ENCODE measurements around the gene TFF1.
"Not testable (repeated sequence)": the region's sequence is repeated elsewhere in the genome, so short reads cannot be mapped to it uniquely, and the experiment has no call there.

Gene TFF1

GRCh38 chr21:42413093-42413492, 46.8 kb upstream of the TFF1 start:
- H3K27ac ChIP-seq, result no peak overlapping the region
- TF ChIP-seq, protein P1, sequence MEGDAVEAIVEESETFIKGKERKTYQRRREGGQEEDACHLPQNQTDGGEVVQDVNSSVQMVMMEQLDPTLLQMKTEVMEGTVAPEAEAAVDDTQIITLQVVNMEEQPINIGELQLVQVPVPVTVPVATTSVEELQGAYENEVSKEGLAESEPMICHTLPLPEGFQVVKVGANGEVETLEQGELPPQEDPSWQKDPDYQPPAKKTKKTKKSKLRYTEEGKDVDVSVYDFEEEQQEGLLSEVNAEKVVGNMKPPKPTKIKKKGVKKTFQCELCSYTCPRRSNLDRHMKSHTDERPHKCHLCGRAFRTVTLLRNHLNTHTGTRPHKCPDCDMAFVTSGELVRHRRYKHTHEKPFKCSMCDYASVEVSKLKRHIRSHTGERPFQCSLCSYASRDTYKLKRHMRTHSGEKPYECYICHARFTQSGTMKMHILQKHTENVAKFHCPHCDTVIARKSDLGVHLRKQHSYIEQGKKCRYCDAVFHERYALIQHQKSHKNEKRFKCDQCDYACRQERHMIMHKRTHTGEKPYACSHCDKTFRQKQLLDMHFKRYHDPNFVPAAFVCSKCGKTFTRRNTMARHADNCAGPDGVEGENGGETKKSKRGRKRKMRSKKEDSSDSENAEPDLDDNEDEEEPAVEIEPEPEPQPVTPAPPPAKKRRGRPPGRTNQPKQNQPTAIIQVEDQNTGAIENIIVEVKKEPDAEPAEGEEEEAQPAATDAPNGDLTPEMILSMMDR (IDR thresholded peaks at IDR 0.05), result no peak
- H3K4me3 ChIP-seq (ENCODE audit: low read depth in 1 of 2, low read length in 1 of 2), result no peak overlapping the region
- H3K27me3 ChIP-seq, result no peaks in the 10 kb centered on the region
- H3K9me3 ChIP-seq, result no peaks in the 10 kb centered on the region
- H3K4me1 ChIP-seq (ENCODE audit: control insufficient read depth in 1 of 2, insufficient read depth in 1 of 2, low read depth in 1 of 2, low read length in 1 of 2), result no peaks in the 10 kb centered on the region
- H3K36me3 ChIP-seq, result no peaks in the 10 kb centered on the region

- Histone ChIP-seq H3K27ac (no peak overlapping the region), H3K4me3 (ENCODE audit: low read depth in 1 of 2, low read length in 1 of 2) (no peak overlapping the region), H3K27me3 (no peaks in the 10 kb centered on the region), H3K9me3 (no peaks in the 10 kb centered on the region), H3K4me1 (ENCODE audit: control insufficient read depth in 1 of 2, insufficient read depth in 1 of 2, low read depth in 1 of 2, low read length in 1 of 2) (no peaks in the 10 kb centered on the region), H3K36me3 (no peaks in the 10 kb centered on the region)
- TF ChIP-seq, protein P1 (IDR thresholded peaks at IDR 0.05), result no peak
These were observed 46.2 kb upstream of the TFF1 start for GRCh38 chr21:42412636-42412933.

DNA sequence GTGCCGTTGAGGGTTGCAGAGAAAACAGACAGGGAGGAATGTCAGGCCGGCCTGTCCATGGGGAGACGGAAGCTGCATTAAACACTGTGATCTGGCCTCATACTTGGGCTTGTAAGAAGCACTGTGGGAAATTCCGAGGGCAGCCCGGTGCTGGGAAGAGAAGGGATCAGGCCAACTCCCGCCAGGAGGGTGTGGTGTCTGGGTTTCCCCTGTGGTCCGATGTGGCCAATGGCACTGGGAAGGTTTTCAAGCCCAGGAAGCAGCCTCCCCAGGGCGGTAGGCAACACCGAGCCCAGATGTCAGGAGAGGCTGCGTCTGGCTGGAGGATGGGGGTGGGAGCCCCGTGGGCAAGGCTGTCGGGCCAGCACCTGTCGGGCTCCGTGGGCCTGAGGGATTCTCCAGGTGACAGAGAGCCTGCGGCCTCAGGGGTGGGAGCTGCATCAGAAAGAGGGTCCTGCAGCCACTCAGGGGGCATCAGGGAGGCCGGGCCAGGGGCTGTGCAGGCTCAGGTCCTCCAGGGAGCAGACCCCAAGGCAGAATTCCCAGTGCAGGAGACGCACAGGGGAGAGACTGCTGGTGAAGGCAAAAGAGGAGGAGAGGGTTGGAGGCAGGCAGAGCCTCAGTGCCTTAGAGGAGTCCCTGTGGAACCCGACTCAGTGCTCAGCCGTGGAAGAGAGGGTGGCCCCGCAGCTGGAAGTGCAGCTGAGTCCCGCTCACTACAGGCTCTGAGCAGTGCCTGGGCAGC, 45.7 kb upstream of the TFF1 start:
- Histone ChIP-seq H3K36me3 (no peaks in the 10 kb centered on the region), H3K9me3 (no peaks in the 10 kb centered on the region), H3K4me1 (ENCODE audit: control insufficient read depth in 1 of 2, insufficient read depth in 1 of 2, low read depth in 1 of 2, low read length in 1 of 2) (no peaks in the 10 kb centered on the region), H3K27ac (no peak overlapping the region), H3K4me3 (ENCODE audit: low read depth in 1 of 2, low read length in 1 of 2) (no peak overlapping the region), H3K27me3 (no peaks in the 10 kb centered on the region)
- TF ChIP-seq, protein P1 (IDR thresholded peaks at IDR 0.05), result no peak

GRCh38 chr21:42411197-42411869, 45.0 kb upstream of the TFF1 start:
- no peaks in the 10 kb centered on the region for H3K36me3 ChIP-seq
- H3K27me3 ChIP-seq, result no peaks in the 10 kb centered on the region
- TF ChIP-seq, protein P1 (IDR thresholded peaks at IDR 0.05), result no peak
- no peaks in the 10 kb centered on the region for H3K9me3 ChIP-seq
- no peak overlapping the region for H3K4me3 ChIP-seq (ENCODE audit: low read depth in 1 of 2, low read length in 1 of 2)
- no peak overlapping the region for H3K27ac ChIP-seq
- H3K4me1 ChIP-seq (ENCODE audit: control insufficient read depth in 1 of 2, insufficient read depth in 1 of 2, low read depth in 1 of 2, low read length in 1 of 2), result no peaks in the 10 kb centered on the region

- H3K27ac ChIP-seq, result no peak overlapping the region
- no peaks in the 10 kb centered on the region for H3K9me3 ChIP-seq
- TF ChIP-seq, protein P1 (IDR thresholded peaks at IDR 0.05), result no peak
- H3K4me1 ChIP-seq (ENCODE audit: control insufficient read depth in 1 of 2, insufficient read depth in 1 of 2, low read depth in 1 of 2, low read length in 1 of 2), result no peaks in the 10 kb centered on the region
- H3K4me3 ChIP-seq (ENCODE audit: low read depth in 1 of 2, low read length in 1 of 2), result no peak overlapping the region
- no peaks in the 10 kb centered on the region for H3K36me3 ChIP-seq
- no peaks in the 10 kb centered on the region for H3K27me3 ChIP-seq
These were observed 43.0 kb upstream of the TFF1 start for GRCh38 chr21:42409366-42409765.

GRCh38 chr21:42408718-42409117, 42.4 kb upstream of the TFF1 start:
- not testable (repeated sequence) for H3K4me3 ChIP-seq (ENCODE audit: low read depth in 1 of 2, low read length in 1 of 2); H3K4me1 ChIP-seq (ENCODE audit: control insufficient read depth in 1 of 2, insufficient read depth in 1 of 2, low read depth in 1 of 2, low read length in 1 of 2); H3K36me3 ChIP-seq; H3K27me3 ChIP-seq; H3K27ac ChIP-seq; H3K9me3 ChIP-seq
